Measurements from ENCODE around the gene PTER.

DNA sequence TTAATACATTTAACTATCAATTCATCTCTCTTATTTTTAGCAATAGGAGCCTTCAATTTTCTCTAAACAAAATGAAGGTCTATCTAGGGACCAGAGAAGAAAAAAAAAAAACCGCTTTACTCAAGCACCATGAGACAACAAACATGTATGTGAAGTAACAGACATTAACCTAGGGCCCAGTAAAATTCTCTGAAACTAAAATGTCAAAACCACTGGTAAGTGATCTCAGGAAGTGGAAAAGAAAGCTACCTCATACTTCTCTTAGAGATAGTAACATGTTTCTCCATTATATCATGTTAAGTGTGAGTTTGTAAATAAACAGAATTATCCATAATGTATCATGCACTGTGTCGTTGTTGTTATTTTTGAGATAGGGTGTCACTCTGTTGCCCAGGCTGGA lies 35.4 kb upstream of the PTER start:
- TF ChIP-seq CTCF (IDR thresholded peaks at IDR 0.05) (no peak), POLR2A (IDR thresholded peaks at IDR 0.05) (no peak), EP300 (IDR thresholded peaks at IDR 0.05) (no peak), POLR2AphosphoS5 (IDR thresholded peaks at IDR 0.05) (no peak)

Measured in upper lobe of left lung (tissue), 4 donors.